ENCODE data around the gene PADI4.

DNA sequence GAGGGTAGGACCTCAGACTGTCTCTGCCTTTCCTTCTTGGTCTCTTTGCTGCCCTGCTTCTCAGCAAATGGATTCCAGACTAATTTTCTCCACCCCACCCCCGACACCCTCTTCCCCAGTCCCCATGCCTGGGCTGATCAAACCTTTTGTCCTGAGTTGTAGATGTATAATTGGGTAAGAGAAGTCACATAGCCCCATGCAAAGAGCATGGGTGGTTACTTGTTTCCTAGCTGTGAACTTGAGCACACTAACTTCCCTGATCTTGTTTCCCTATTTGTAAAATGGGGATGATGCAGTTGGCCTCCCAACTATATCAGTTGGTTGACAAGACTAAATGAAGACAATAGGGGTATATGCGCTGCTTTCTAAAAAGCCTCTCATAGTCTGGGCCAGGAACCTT, 73.2 kb downstream of the PADI4 start:
- no peak for TF ChIP-seq CTCF (IDR thresholded peaks at IDR 0.05)
- no peak for TF ChIP-seq POLR2A (IDR thresholded peaks at IDR 0.05)

Data from Peyer's patch (tissue), 4 donors.